Mucosa of descending colon (tissue), 3 donors: Measurements from ENCODE around the gene ZNF827. TPM values are rescaled to one million over a fixed set of nuclear protein-coding genes. Genes with fewer than 3 reads are reported as not detected.

Experiments used
- ATAC-seq: fragments of 200-7000 bp; cut with Tn5 transposase; one replicate; pipeline ENCODE4 v1.9.1; 2020; ENCODE audit warnings: mild to moderate bottlenecking, moderate library complexity
- DNase-seq, 3 donors: peaks; one replicate each; pipeline ENCODE4 v3.0.0-alpha.2; 2020
- H3K36me3 ChIP-seq: fragments of 200-600 bp; one replicate; pipeline ENCODE4 v1.8.0; 2021; ENCODE audit warnings: low read depth, mild to moderate bottlenecking
- H3K4me1 ChIP-seq: fragments of 200-600 bp; one replicate; pipeline ENCODE4 v1.8.0; 2021; ENCODE audit warnings: low read depth, mild to moderate bottlenecking
- H3K4me3 ChIP-seq: fragments of 200-600 bp; one replicate; pipeline ENCODE4 v1.8.0; 2021; ENCODE audit warnings: mild to moderate bottlenecking
- H3K9me3 ChIP-seq: fragments of 200-600 bp; one replicate; pipeline ENCODE4 v1.8.0; 2021; ENCODE audit warnings: mild to moderate bottlenecking
- CTCF ChIP-seq: fragments of 200-600 bp; IDR thresholded peaks from one replicate; pipeline ENCODE4 v1.8.0; 2022; ENCODE audit warnings: antibody characterized with exemption, mild to moderate bottlenecking
- intact Hi-C, 2 donors: fragments of 100-400 bp; cut with DNase I in 1 of 2; cut with micrococcal nuclease in 1 of 2; formaldehyde crosslinking; loops; one replicate each; pipeline versions ENCODE4 v1.11.0 to v1.11.1; 2022; cut with DNase I, micrococcal nuclease
- total RNA-seq, 3 donors: library from RNA; stranded (reverse); fragmentation: NEBNext Ultra II Directional in 2 of 3; extraction: Animal tissue kit (Norgen Biotek cat#: 25700) in 2 of 3; gene quantifications; one replicate each; pipeline versions ENCODE4 v1.2.1 to v1.2.4, GENCODE V29; 2021 to 2023
- donor health status: DM: no; HTN: no; CAD: no; lungs with moderate emphysema.
- donor health status: DM: no; HTN: no; CAD: no.
- donor health status: DM: no; HTN: yes; CAD: no.

Gene ZNF827
- total RNA-seq, 3 donors from 2014 or later = 21.9 to 37.4 (median 29.7) TPM

GRCh38 chr4:145898926-145899531 lies 39.6 kb downstream of the ZNF827 start:
- H3K36me3 ChIP-seq = no peaks in the 10 kb centered on the region
- TF ChIP-seq CTCF = no peak
- ATAC-seq (no peak), DNase-seq (no peak)
- intact Hi-C loops = no loop called here
- H3K4me1 ChIP-seq = no peaks in the 10 kb centered on the region
- H3K4me3 ChIP-seq = no peak overlapping the region
- H3K9me3 ChIP-seq = no peaks in the 10 kb centered on the region

- Histone ChIP-seq H3K9me3 (no peaks in the 10 kb centered on the region), H3K4me3 (no peak overlapping the region), H3K36me3 (no peaks in the 10 kb centered on the region), H3K4me1 (no peaks in the 10 kb centered on the region)
- intact Hi-C loops = no loop called here
- TF ChIP-seq CTCF = no peak
- DNase-seq (no peak), ATAC-seq (no peak)
Observed at GRCh38 chr4:145898466-145898865, 40.2 kb downstream of the ZNF827 start.

- intact Hi-C loops = no loop called here
- Histone ChIP-seq H3K4me3 (no peak overlapping the region), H3K9me3 (no peaks in the 10 kb centered on the region), H3K36me3 (no peaks in the 10 kb centered on the region), H3K4me1 (no peaks in the 10 kb centered on the region)
- TF ChIP-seq CTCF = no peak
- DNase-seq (no peak), ATAC-seq (no peak)
Observed at GRCh38 chr4:145895056-145895455, 43.6 kb downstream of the ZNF827 start.

GRCh38 chr4:145891958-145892357 lies 46.7 kb downstream of the ZNF827 start:
- intact Hi-C loops = no loop called here
- Histone ChIP-seq H3K4me1 (no peaks in the 10 kb centered on the region), H3K36me3 (no peaks in the 10 kb centered on the region), H3K4me3 (no peak overlapping the region), H3K9me3 (no peaks in the 10 kb centered on the region)
- no peak for ATAC-seq
- TF ChIP-seq CTCF = no peak
- DNase-seq = no peak

GRCh38 chr4:145890689-145891088 lies 47.9 kb downstream of the ZNF827 start:
- Histone ChIP-seq H3K4me3 (no peak overlapping the region), H3K36me3 (no peaks in the 10 kb centered on the region), H3K9me3 (no peaks in the 10 kb centered on the region), H3K4me1 (no peaks in the 10 kb centered on the region)
- intact Hi-C loops = no loop called here
- ATAC-seq (no peak), DNase-seq (no peak)
- TF ChIP-seq CTCF = no peak

- no peak for TF ChIP-seq CTCF
- DNase-seq (no peak), ATAC-seq (no peak)
- intact Hi-C loops = no loop called here
- Histone ChIP-seq H3K4me1 (no peaks in the 10 kb centered on the region), H3K9me3 (no peaks in the 10 kb centered on the region), H3K36me3 (no peaks in the 10 kb centered on the region), H3K4me3 (no peak overlapping the region)
Observed at GRCh38 chr4:145888393-145888792, 50.2 kb downstream of the ZNF827 start.
